Stomach (tissue), 4 donors: Measurements from ENCODE around the gene STAMBPL1.

ENCODE experiments used
- EP300 ChIP-seq: sonication (generic); formaldehyde crosslinking; IDR thresholded peaks from one replicate; pipeline ENCODE4 v1.6.1; 2017; ENCODE audit warnings: antibody characterized with exemption
- POLR2A ChIP-seq, 4 donors: fragments of 450-650 bp; IDR thresholded peaks; one replicate each; pipeline ENCODE4 v1.6.1; 2016; ENCODE audit warnings: antibody characterized with exemption in 4 of 4, control low read depth in 2 of 4, mild to moderate bottlenecking in 1 of 4, moderate library complexity in 1 of 4
- POLR2AphosphoS5 ChIP-seq, 3 donors: sonication (generic); formaldehyde crosslinking; IDR thresholded peaks; one replicate each; pipeline ENCODE4 v1.6.1; 2016; ENCODE audit warnings: antibody characterized with exemption in 3 of 3
- TF ChIP-seq, protein P1 (sequence below), 7 experiments: fragments of 450-650 bp in 4 of 7; fragments of 200-600 bp in 3 of 7; sonication (generic) in 3 of 7; IDR thresholded peaks; one replicate each; pipeline ENCODE4 v1.5.1; 2016 to 2019; ENCODE audit warnings: antibody characterized with exemption in 7 of 7, control low read depth in 2 of 7, mild to moderate bottlenecking in 1 of 7

DNA sequence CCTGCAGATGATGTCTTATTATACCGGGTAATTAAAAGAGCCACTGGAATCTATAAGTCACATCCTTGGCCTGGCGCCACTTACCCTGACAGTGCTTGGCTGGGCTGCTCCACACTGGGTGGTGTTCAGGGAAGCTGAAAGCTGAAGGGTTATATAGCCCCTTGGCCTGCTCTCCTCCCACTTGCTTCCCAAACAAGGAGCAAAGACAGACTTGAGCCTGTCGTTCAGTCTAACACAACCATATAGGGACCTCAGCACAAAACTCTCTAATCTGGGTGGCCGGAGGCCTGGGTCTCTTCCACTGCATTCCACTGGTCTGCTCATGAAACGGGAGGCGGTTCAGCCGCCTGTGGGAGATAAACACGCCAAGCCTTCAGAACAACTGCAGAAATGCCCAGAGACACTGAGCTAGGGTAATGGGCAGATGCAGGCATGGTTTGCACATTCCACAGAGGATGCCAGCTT is 72.6 kb downstream of the STAMBPL1 start, which contains the start of gene ACTA2:
- TF ChIP-seq, protein P1, sequence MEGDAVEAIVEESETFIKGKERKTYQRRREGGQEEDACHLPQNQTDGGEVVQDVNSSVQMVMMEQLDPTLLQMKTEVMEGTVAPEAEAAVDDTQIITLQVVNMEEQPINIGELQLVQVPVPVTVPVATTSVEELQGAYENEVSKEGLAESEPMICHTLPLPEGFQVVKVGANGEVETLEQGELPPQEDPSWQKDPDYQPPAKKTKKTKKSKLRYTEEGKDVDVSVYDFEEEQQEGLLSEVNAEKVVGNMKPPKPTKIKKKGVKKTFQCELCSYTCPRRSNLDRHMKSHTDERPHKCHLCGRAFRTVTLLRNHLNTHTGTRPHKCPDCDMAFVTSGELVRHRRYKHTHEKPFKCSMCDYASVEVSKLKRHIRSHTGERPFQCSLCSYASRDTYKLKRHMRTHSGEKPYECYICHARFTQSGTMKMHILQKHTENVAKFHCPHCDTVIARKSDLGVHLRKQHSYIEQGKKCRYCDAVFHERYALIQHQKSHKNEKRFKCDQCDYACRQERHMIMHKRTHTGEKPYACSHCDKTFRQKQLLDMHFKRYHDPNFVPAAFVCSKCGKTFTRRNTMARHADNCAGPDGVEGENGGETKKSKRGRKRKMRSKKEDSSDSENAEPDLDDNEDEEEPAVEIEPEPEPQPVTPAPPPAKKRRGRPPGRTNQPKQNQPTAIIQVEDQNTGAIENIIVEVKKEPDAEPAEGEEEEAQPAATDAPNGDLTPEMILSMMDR (IDR thresholded peaks at IDR 0.05), result no peak
- peak; percentile 95 to 98 (median 96) for TF ChIP-seq POLR2AphosphoS5 (IDR thresholded peaks at IDR 0.05)
- peak in 1 of 4 donors; percentile 32 for TF ChIP-seq POLR2A (IDR thresholded peaks at IDR 0.05)
- TF ChIP-seq EP300, result no peak
